OCI-LY1 (cell line): ENCODE data around the gene COMMD1.

Experiments used
- H2AFZ ChIP-seq: fragments of 200-600 bp; sonication (generic), shearing (Covaris generic); 2 replicates; pipeline ENCODE4 v1.6.0; 2014; ENCODE audit warnings: antibody characterized with exemption, mild to moderate bottlenecking, low read length
- H3F3A ChIP-seq: fragments of 200-600 bp; sonication (generic), shearing (Covaris generic); 2 replicates; pipeline ENCODE4 v1.6.0; 2014; ENCODE audit warnings: mild to moderate bottlenecking, antibody characterized with exemption, low read length, moderate library complexity; ENCODE audit not compliant: insufficient read depth
- H3K27ac ChIP-seq: fragments of 200-600 bp; sonication (generic); 2 replicates; pipeline ENCODE4 v1.5.1; 2014; ENCODE audit warnings: low read length, mixed run types, mild to moderate bottlenecking, low read depth; ENCODE audit not compliant: poor library complexity, severe bottlenecking
- H3K27me3 ChIP-seq: fragments of 200-600 bp; sonication (generic); 2 replicates; pipeline ENCODE4 v1.6.0; 2014; ENCODE audit warnings: antibody characterized with exemption, mild to moderate bottlenecking, low read length, moderate library complexity; ENCODE audit not compliant: insufficient read depth
- H3K36me3 ChIP-seq: fragments of 200-600 bp; sonication (generic); 2 replicates; pipeline ENCODE4 v1.6.1; 2014; ENCODE audit warnings: mild to moderate bottlenecking, antibody characterized with exemption, low read length, moderate library complexity, mixed read lengths; ENCODE audit not compliant: insufficient read depth
- H3K4me1 ChIP-seq: fragments of 200-600 bp; sonication (generic); 2 replicates; pipeline ENCODE4 v1.5.1; 2014; ENCODE audit warnings: mild to moderate bottlenecking, low read length, moderate library complexity; ENCODE audit not compliant: insufficient read depth, severe bottlenecking
- H3K4me2 ChIP-seq: fragments of 200-600 bp; sonication (generic), shearing (Covaris generic); 2 replicates; pipeline ENCODE4 v1.6.1; 2014; ENCODE audit warnings: low read length
- H3K4me3 ChIP-seq: fragments of 200-600 bp; sonication (generic); 2 replicates; pipeline ENCODE4 v1.5.1; 2014; ENCODE audit warnings: low read length, low read depth, mild to moderate bottlenecking, mixed read lengths; ENCODE audit not compliant: poor library complexity, severe bottlenecking
- H3K79me2 ChIP-seq: fragments of 200-600 bp; shearing (Covaris generic); 2 replicates; pipeline ENCODE4 v1.6.1; 2016; ENCODE audit warnings: mixed run types, low read length, mixed read lengths; ENCODE audit not compliant: insufficient read depth
- H3K9ac ChIP-seq: fragments of 200-600 bp; sonication (generic), shearing (Covaris generic); 2 replicates; pipeline ENCODE4 v1.6.1; 2014; ENCODE audit warnings: mild to moderate bottlenecking, low read length, mixed read lengths
- H3K9me2 ChIP-seq: fragments of 200-600 bp; sonication (generic), shearing (Covaris generic); 2 replicates; pipeline ENCODE4 v1.6.1; 2014; ENCODE audit warnings: low read depth, mild to moderate bottlenecking, low read length, mixed read lengths
- H3K9me3 ChIP-seq: fragments of 200-600 bp; shearing (Covaris generic); 2 replicates; pipeline ENCODE4 v1.6.1; 2014; ENCODE audit warnings: low read length, mixed read lengths
- H4K20me1 ChIP-seq: fragments of 200-600 bp; sonication (generic), shearing (Covaris generic); 2 replicates; pipeline ENCODE4 v1.6.0; 2016; ENCODE audit warnings: mild to moderate bottlenecking, low read length; ENCODE audit not compliant: insufficient read depth
- CTCF ChIP-seq: fragments of 200-600 bp; sonication (generic), shearing (Covaris generic); IDR thresholded peaks from 2 replicates; pipeline ENCODE4 v1.5.1; 2017; ENCODE audit warnings: mild to moderate bottlenecking, antibody characterized with exemption, low read length, moderate library complexity, mixed read lengths
- EZH2 ChIP-seq: fragments of 200-600 bp; sonication (generic), shearing (Covaris generic); IDR thresholded peaks from 2 replicates; pipeline ENCODE4 v1.8.0; 2017; ENCODE audit warnings: borderline replicate concordance, mixed run types, mild to moderate bottlenecking, antibody characterized with exemption, low read length, moderate library complexity, mixed read lengths

The COMMD1 gene

GRCh38 chr2:61888267-61889055 is 17.0 kb upstream of the COMMD1 start, which contains the start of gene CCT4:
CCT4 (minus strand) TSS chr2:61888656; CDS start chr2:61888507, 149 bp downstream.
- Histone ChIP-seq H3K27ac (peak within 1 kb of the TSS; percentile 71), H3K4me3 (peak within 1 kb of the TSS; percentile 98), H3F3A (no peaks in the 10 kb centered on the region), H3K79me2 (peaks cover 41% of the 10 kb centered on the region), H3K27me3 (no peaks in the 10 kb centered on the region), H3K36me3 (peaks cover 46% of the 10 kb centered on the region), H2AFZ (0 out of 2 replicates have a peak within 1 kb of the TSS, but pooled peaks have one; percentile 53), H3K9me3 (no peaks in the 10 kb centered on the region), H3K9ac (peak within 1 kb of the TSS; percentile 99), H3K4me1 (peaks cover 30% of the 10 kb centered on the region), H3K9me2 (no peaks in the 10 kb centered on the region), H4K20me1 (0 out of 2 replicates have a peak, but pooled peaks cover 3% of the 10 kb centered on the region), H3K4me2 (peak within 1 kb of the TSS; percentile 81)
- TF ChIP-seq EZH2 (no peak), CTCF (no peak)

- no peaks in the 10 kb centered on the region for H3K27me3 ChIP-seq
- no peak overlapping the region for H2AFZ ChIP-seq
- H4K20me1 ChIP-seq: no peaks in the 10 kb centered on the region
- TF ChIP-seq EZH2: no peak
- peak; percentile 72 for TF ChIP-seq CTCF
- H3F3A ChIP-seq: no peaks in the 10 kb centered on the region
- no peaks in the 10 kb centered on the region for H3K9me3 ChIP-seq
- H3K9me2 ChIP-seq: no peaks in the 10 kb centered on the region
- H3K27ac ChIP-seq: no peak overlapping the region
- no peaks in the 10 kb centered on the region for H3K4me1 ChIP-seq
- H3K4me2 ChIP-seq: no peak overlapping the region
- no peaks in the 10 kb centered on the region for H3K79me2 ChIP-seq
- H3K36me3 ChIP-seq: no peaks in the 10 kb centered on the region
- H3K4me3 ChIP-seq: no peak overlapping the region
- no peak overlapping the region for H3K9ac ChIP-seq
Measured at GRCh38 chr2:61898810-61899209, 6.7 kb upstream of the COMMD1 start.

GRCh38 chr2:61900281-61900680 is 5.2 kb upstream of the COMMD1 start:
- Histone ChIP-seq H3K36me3 (no peaks in the 10 kb centered on the region), H3F3A (no peaks in the 10 kb centered on the region), H2AFZ (no peak overlapping the region), H3K4me1 (peaks cover 12% of the 10 kb centered on the region), H3K4me3 (no peak overlapping the region), H4K20me1 (no peaks in the 10 kb centered on the region), H3K9ac (no peak overlapping the region), H3K27me3 (no peaks in the 10 kb centered on the region), H3K27ac (no peak overlapping the region), H3K4me2 (no peak overlapping the region), H3K9me2 (no peaks in the 10 kb centered on the region), H3K79me2 (no peaks in the 10 kb centered on the region), H3K9me3 (no peaks in the 10 kb centered on the region)
- TF ChIP-seq CTCF (no peak), EZH2 (no peak)
